KOPT-K1 (cell line): ENCODE data around the gene NOD1.
"Not testable (repeated sequence)": the region's sequence is repeated elsewhere in the genome, so short reads cannot be mapped to it uniquely, and the experiment has no call there.

ENCODE experiments used
- H3K27ac ChIP-seq: fragments of 200-600 bp; sonication (generic); 2 replicates; pipeline ENCODE4 v1.5.1; 2016; ENCODE audit warnings: antibody characterized with exemption, mild to moderate bottlenecking, low read depth, low read length; ENCODE audit not compliant: poor library complexity, severe bottlenecking
- H3K36me3 ChIP-seq: fragments of 200-600 bp; sonication (generic); 2 replicates; pipeline ENCODE4 v1.5.1; 2017; ENCODE audit warnings: antibody characterized with exemption, mild to moderate bottlenecking, low read length, moderate library complexity; ENCODE audit not compliant: insufficient read depth
- H3K9me3 ChIP-seq: fragments of 200-600 bp; sonication (generic); 2 replicates; pipeline ENCODE4 v1.5.1; 2017; ENCODE audit warnings: antibody characterized with exemption, low read length, mild to moderate bottlenecking; ENCODE audit not compliant: insufficient read depth, poor library complexity, severe bottlenecking

The NOD1 gene

GRCh38 chr7:30406664-30407425 is 71.7 kb downstream of the NOD1 start:
- Histone ChIP-seq H3K36me3 (peaks cover 5% of the 10 kb centered on the region; the same call in 1 of the 2 replicates), H3K27ac (no peak overlapping the region), H3K9me3 (no peaks in the 10 kb centered on the region)

GRCh38 chr7:30405179-30405578 is 73.4 kb downstream of the NOD1 start:
- H3K36me3 ChIP-seq: peaks cover 5% of the 10 kb centered on the region; the same call in 1 of the 2 replicates
- H3K27ac ChIP-seq: no peak overlapping the region
- H3K9me3 ChIP-seq: no peaks in the 10 kb centered on the region

GRCh38 chr7:30403477-30403876 is 75.1 kb downstream of the NOD1 start:
- Histone ChIP-seq H3K27ac (no peak overlapping the region), H3K9me3 (no peaks in the 10 kb centered on the region), H3K36me3 (peaks cover 5% of the 10 kb centered on the region; the same call in 1 of the 2 replicates)

GRCh38 chr7:30396389-30396788 is 82.2 kb downstream of the NOD1 start:
- no peaks in the 10 kb centered on the region for H3K9me3 ChIP-seq
- H3K27ac ChIP-seq: no peak overlapping the region
- no peaks in the 10 kb centered on the region for H3K36me3 ChIP-seq

DNA sequence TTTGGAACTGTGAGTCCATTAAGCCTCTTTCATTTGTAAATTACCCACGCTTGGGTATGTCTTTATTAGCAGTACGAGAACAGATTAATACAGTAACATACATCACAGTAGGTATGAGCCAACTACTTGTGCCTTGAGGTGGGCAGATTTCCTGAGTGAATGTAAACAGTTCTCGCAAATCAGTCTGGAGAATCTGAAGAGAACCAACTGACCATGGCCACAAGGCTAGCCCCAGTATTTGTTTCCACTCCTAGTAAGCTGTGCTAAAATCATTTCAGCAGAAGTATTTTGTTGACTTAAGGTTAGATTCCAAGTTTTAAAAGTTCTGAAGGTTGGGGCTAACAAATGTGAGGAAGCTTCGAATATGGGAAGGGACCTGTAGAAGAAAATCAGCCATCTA is 82.9 kb downstream of the NOD1 start:
- Histone ChIP-seq H3K27ac (no peak overlapping the region), H3K9me3 (no peaks in the 10 kb centered on the region), H3K36me3 (no peaks in the 10 kb centered on the region)

DNA sequence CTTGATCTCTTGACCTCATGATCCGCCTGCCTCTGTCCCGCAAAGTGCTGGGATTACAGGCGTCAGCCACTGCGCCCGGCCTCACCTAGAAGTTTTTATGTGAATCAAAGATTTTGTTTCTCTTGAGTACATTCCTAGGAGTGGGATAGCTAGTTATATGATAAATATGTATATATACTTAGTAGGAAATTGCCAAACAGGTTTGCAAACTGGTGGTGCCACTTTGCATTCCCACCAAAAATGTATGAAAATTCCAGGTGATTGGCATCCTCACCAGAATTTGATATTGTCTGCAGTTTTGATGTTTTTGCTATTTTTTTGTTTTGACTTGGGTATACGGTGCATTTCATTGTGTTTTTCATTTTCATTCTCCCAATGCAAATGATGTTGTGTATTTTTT is 86.8 kb downstream of the NOD1 start:
- Histone ChIP-seq H3K9me3 (no peaks in the 10 kb centered on the region), H3K27ac (no peak overlapping the region), H3K36me3 (no peaks in the 10 kb centered on the region)

GRCh38 chr7:30390736-30391636 is 87.6 kb downstream of the NOD1 start:
- Histone ChIP-seq H3K36me3 (no peaks in the 10 kb centered on the region), H3K9me3 (no peaks in the 10 kb centered on the region), H3K27ac (no peak overlapping the region)

GRCh38 chr7:30389791-30390190 is 88.8 kb downstream of the NOD1 start:
- Histone ChIP-seq H3K36me3 (no peaks in the 10 kb centered on the region), H3K27ac (no peak overlapping the region), H3K9me3 (no peaks in the 10 kb centered on the region)

GRCh38 chr7:30382607-30383006 is 96.0 kb downstream of the NOD1 start:
- no peaks in the 10 kb centered on the region for H3K36me3 ChIP-seq
- H3K9me3 ChIP-seq: peaks cover 11% of the 10 kb centered on the region
- no peak overlapping the region for H3K27ac ChIP-seq

DNA sequence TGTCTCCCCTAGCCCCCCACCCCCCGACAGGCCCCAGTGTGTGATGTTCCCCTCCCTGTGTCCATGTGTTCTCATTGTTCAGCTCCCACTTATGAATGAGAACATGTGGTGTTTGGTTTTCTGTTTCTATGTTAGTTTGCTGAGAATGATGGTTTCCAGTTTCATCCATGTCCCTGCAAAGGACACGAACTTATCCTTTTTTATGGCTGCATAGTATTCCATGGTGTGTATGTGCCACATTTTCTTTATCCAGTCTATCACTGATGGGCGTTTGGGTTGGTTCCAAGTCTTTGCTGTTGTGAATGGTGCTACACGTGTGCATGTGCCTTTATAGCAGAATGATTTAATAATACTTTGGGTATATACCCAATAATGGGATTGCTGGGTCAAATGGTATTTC is 97.8 kb downstream of the NOD1 start:
- H3K36me3 ChIP-seq, H3K27ac ChIP-seq: not testable (repeated sequence)

GRCh38 chr7:30380294-30380693 is 98.3 kb downstream of the NOD1 start:
- Histone ChIP-seq H3K27ac (no peak overlapping the region), H3K9me3 (peaks cover 11% of the 10 kb centered on the region), H3K36me3 (no peaks in the 10 kb centered on the region)

More for the DNA sequence above, 97.8 kb downstream of the NOD1 start:
- peaks cover 11% of the 10 kb centered on the region for H3K9me3 ChIP-seq

DNA sequence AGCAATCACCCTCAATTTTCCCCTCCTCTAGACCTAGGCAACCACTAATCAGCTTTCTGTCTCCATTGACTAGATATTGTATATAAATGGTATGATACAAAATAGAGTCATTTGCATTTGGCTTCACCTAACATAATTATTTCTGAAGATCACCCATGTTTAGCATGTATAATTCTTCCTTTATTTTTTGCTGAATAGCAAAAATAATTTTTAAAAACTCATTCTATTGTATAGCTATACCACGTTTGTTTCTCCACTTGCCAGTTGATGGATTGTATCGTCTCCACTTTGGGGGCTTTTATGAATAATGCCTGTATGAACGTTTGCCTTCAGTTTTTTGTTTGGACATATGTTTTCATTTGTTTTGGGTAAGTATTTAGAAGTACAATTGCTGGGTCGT is 98.8 kb downstream of the NOD1 start:
- peaks cover 11% of the 10 kb centered on the region for H3K9me3 ChIP-seq
- H3K36me3 ChIP-seq: no peaks in the 10 kb centered on the region
- no peak overlapping the region for H3K27ac ChIP-seq

DNA sequence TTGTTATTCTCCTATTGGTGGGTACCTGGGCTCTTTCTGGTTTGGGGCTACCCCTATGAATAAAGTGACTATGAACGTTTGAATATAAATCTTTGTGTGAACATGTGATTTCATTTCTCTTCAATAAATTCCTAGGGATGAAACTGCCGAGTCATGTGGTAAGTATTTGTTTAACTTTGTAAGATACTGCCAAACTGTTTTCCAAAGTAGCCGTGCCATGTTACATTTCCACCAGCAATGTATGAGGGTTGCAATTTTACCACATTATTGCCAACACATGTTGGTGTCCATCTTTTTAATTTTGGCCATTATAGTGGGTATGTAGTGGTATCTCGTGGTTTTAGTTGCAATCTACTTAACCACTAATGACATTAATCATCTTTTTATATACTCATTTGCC is 99.5 kb downstream of the NOD1 start:
- no peak overlapping the region for H3K27ac ChIP-seq

GRCh38 chr7:30378275-30378674 is 100.3 kb downstream of the NOD1 start:
- H3K9me3 ChIP-seq: peaks cover 11% of the 10 kb centered on the region
- no peaks in the 10 kb centered on the region for H3K36me3 ChIP-seq
- H3K27ac ChIP-seq: no peak overlapping the region

More for the DNA sequence above, 99.5 kb downstream of the NOD1 start:
- peaks cover 11% of the 10 kb centered on the region for H3K9me3 ChIP-seq
- H3K36me3 ChIP-seq: no peaks in the 10 kb centered on the region
